NCI-H2227 (cell line): ENCODE results near the gene CLINT1.
A peak's percentile ranks its signal among the peaks of the same experiment; 100 is the strongest.
"Not testable (repeated sequence)": the region's sequence is repeated elsewhere in the genome, so short reads cannot be mapped to it uniquely, and the experiment has no call there.

Source experiments
- DNase-seq: peaks from one replicate; lab custom pipeline; 2025; ENCODE audit not compliant: unreplicated experiment; lab: John Stamatoyannopoulos, UW

CLINT1 gene

DNA sequence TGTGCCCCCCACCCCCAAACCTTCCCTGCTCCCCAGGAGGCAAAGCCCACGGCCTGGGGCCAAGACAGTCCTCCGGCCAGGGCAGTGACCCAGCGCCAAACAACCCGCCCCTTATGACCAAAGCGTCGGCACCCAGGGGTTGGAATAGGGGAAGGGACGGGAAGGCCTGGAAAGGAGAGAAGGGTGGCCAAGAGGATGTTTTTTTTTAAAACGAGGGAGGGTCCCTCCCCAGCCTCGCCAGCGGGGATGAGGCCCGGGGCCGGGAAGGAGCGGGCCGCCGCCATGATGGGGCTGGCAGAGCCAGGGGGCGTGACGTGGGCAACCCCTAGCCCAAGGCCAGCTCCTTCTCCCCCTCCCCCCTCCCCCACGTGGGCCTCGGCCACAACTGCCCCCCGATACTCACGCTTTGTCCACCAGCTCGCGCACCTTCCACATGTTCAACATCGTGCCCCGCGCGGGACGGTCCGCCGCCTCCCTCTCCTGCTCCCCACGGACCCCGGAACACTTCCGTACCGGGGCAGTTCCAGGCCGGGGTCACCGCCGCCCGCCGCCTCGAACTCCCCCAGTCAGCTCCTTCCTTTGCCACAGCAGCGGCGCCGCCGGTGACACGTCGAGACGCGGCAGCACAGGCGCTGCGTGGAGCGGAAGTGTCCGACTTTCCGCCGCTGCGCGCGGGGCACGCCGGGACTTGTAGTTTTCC is at the start of gene CLINT1:
CLINT1 (minus strand) TSS at position 619 of the 700 bp plus-strand sequence; CDS start at position 444, 175 bp downstream.
- DNase-seq, result peak; percentile 89

DNA sequence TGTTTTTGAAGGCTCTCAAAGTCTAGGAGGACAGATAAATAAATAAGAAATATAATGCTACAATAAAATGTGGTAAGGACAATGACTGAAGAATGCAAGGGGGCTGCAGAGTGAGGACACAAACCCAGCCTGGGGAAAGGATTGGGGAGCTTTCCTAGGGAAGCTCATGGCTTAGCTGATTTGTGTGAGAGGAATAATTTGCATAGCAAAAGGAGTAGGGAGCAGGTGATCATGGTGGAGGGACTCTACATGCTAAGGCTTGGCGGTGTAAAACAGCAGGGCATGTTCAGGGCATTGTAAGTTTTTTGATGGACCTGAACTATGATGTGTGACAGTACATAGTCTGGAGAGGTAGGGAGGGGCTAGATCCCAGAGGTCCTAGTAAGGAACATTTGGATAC is 49.5 kb upstream of the CLINT1 start:
- no peak for DNase-seq

DNA sequence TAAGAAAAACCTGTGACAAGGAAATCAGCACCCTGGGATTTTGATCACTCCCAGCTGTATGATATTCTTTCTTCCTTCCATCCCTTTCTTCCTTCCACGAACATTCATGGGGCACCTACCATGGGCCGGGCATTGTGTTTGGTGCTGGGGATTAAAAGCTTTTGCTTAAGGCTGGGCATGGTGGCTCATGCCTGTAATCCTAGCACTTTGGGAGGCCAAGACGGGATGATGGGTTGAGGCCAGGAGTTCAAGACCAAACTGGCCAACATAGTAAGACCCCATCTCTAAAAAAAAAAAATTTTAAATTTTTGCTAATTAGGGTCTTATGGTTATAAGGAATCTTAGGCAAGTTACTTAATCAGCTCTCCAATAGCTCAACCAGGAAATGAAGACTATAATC is 48.5 kb upstream of the CLINT1 start:
- DNase-seq, result no peak

DNA sequence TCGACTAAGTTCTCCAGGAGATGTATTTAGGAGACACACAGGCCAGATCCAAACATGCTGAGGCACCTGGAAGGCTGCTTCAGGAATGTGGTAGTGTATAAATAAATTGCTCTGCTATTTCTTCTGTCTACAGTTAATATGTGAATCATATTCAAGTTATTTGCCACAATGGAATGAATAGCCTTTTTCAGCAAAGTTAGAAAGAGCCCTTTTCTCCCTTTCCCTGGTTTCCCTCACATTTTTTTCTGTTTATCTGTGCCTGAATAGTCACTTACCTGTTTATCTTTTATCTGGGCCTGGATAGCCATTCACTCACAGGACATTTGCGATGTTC is 44.1 kb upstream of the CLINT1 start:
- DNase-seq, result no peak

DNA sequence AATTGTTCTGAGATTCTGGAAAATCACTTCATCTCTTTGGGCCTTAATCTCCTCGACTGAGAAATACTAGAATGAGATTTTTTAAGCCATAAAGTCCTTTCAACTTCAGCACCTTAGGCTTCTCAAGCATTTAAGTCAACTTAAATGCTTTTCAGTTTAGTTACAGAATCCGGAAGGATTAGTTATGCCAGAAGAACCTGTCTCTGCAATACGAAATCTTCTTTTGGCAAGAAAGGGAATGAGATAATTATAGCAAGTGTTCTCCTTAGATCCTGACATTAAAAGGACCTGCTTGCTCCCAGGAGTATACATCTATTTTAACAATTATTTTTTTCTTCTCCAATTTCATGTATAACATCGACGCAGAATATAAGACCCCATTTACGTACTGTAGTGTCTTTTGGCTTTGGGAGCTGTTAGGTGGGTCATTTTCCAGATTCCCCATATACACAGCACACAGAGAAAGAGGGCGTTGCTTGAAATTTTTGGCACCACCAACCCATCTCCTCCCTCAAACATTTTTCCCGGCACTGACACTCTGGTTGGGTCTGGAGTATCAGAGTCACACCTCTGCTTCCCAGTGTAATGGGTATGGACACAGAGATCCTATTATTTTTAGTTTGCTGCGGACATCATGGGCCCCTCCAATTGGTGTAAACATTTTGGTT is 43.6 kb upstream of the CLINT1 start:
- no peak for DNase-seq

- DNase-seq, result no peak
These were observed 41.7 kb upstream of the CLINT1 start for GRCh38 chr5:157900644-157901043.

DNA sequence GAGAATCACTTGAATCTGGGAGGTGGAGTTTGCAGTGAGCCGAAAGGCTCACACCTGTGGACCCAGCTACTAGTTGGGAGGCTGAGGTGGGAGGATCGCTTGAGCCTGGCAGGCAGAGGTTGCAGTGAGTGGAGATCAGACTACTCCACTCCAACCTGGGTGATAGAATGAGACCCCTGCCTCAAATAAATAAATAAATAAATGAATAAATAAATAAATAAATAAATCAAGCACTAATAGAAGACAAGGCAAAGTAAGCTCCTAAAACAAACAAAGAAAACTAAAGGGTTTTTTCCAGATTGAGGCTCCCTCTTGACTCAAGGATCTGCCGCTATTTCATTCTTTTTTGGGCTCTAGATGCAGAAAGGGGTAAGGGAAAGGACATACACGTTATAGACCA is 34.7 kb upstream of the CLINT1 start:
- DNase-seq, result no peak

- no peak for DNase-seq
These were observed 34.0 kb upstream of the CLINT1 start for GRCh38 chr5:157892974-157893373.

DNA sequence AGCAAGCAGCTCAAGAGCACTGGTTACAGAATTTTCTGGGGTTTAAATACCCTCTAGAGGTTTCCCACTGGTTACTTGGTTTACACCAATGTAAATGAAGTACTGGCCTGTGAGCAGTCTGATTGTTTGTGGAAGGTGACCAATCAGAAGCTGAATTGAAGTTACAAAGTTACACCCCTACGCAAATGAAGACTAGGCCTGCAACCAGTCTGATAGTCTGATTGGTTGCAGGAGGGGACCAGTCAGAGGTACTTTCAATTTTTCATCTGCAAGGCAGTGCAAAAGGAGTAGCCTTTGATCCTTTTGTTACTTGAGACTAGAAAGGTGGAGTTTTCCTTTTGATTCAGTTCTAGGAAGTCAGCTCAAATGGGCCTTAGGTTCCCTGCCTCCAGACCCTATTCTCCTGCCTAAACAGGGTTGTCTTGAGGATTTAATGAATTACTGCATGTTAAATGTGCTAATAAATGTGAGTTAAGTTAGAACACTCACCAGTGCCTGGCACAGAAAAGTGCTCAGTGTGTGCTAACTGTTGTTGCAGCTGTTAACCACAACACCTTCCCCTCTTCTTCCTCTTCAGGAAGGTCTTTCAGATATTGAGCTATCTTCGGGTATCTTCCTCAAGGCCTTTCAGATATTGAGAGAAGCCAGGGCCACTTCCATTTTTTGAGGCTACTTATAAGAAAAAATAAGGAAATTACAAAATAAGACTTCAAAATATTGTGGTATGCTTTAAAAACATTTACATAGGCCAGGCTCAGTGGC is 32.1 kb upstream of the CLINT1 start:
- no peak for DNase-seq

- no peak for DNase-seq
These were observed 30.0 kb upstream of the CLINT1 start for GRCh38 chr5:157888814-157889532.

DNA sequence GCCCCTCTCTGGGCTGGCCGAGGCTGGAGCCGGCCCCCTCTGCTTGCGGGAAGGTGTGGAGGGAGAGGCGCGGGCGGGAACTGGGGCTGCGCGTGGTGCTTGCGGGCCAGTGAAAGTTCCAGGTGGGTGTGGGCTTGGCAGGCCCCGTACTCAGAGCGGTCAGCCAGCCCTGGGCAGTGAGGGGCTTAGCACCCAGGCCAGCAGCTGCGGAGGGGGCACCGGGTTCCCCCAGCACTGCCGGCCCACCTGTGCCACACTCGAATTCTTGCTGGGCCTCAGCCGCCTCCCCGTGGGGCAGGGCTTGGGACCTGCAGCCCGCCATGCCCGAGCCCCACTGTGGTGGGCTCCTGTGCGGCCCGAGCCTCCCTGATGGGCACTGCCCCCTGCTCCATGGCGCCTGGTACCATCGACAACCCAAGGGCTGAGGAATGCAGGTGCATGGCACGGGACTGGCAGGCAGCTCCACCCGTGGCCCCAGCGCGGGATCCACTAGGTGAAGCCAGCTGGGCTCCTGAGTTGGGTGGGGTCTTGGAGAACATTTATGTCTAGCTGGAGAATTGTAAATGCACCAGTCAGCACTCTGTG is 27.9 kb upstream of the CLINT1 start:
- no peak for DNase-seq

- DNase-seq, result not testable (repeated sequence)
These were observed 26.1 kb upstream of the CLINT1 start for GRCh38 chr5:157885051-157885450.

- not testable (repeated sequence) for DNase-seq
These were observed 22.6 kb upstream of the CLINT1 start for GRCh38 chr5:157881498-157881897.

DNA sequence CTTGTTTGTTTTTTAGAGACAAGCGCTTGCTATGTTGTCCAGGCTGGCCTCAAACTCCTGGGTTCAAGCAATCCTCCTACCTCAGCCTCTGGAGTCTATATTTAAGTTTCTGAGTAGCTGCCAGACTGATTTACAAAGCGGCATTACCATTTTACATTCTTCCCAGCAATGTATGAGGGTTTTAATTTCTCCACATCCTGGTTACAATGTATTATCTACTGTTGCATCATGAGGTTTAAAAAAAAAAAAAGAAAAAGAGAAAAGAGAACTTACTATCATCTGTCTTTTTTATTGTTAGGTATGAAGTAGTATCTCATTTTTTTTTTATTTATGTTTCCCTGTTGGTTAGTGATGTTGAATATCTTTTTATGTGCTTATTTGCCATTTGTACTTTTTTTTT is 18.9 kb upstream of the CLINT1 start:
- no peak for DNase-seq

GRCh38 chr5:157874861-157875260 is 15.9 kb upstream of the CLINT1 start:
- DNase-seq, result no peak

GRCh38 chr5:157870837-157871834 is 12.2 kb upstream of the CLINT1 start:
- no peak for DNase-seq

DNA sequence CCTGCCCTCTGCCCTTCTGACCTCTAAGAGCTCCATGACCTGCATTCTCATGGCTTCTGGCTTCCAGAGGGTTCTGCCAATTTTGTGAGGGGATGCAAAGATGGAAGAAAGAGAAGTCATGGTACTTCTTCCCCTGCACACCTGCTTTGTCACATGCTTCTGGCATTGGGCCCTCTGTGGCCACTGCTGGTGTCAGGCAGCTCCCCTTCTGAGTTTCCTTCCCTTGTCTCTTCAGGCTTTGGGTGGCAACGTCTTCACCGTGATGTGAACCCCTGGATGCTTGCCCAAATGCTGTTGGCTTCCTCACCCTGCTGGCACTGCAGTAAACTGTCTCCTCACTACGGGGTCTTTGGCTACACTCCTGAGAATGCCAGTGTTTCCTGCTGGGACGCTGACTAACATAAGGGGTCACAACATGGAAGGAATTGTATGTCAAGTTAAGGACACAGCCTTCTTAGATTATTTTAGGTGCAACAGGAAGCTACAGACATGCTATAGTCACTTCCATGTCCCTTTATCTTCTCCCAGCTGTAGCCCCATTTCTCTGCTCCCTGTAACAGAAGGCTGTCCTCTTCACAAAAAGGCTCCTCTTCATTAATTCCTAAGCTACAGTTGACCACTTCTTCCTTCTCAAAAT is 8.9 kb upstream of the CLINT1 start:
- DNase-seq, result no peak

DNA sequence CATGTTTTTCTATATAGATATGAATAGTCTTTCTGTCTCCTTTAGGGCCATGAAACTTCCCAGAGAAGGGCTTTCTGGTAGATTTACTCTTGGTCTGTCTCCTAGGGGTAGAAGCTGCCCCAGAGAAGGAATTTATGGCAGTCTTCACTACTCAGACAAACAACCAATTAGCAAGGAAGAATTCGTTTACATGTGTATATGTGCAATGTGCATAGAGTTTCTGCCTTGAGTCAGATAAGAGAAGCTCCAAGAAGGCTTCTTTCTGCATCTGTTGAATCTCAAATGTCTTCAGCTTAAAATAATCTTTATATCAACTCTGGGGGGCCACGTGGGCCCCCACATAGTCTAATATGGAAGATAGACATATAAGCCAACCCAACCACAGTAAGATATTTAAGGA is 7.6 kb upstream of the CLINT1 start:
- DNase-seq, result no peak

DNA sequence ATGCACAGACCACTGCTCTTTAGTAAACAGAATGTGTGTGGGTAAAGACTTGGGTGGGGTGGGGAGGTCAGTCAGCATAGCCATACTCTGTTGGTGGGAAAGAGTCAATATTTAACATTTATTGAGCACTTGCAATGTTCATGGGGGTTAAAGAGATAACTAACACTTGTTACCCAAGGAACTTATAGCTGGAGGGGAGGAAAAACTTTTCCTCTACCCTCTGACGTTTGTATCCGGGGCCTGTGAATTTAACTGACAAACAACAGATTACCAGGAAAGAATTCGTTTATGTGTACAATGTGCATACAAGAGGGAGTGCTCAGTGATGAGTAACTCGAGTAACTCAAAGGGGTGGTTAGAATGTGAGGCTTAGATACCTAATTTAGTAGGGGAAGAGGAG is 6.8 kb upstream of the CLINT1 start:
- no peak for DNase-seq
